SK-N-SH treated with all-trans-retinoic acid at 6 μM for 48 hours (cell line): ENCODE data around the gene FAM237B.

Experiments used
- ATAC-seq: fragments of 200-7000 bp; cut with Tn5 transposase; 3 replicates; pipeline ENCODE4 v1.9.1; 2020; ENCODE audit warnings: mild to moderate bottlenecking, moderate library complexity
- ARNTL ChIP-seq: fragments of 450-650 bp; formaldehyde crosslinking; IDR thresholded peaks from 2 replicates; pipeline ENCODE4 v1.5.0; 2020; ENCODE audit warnings: low read depth, mild to moderate bottlenecking, moderate library complexity, borderline replicate concordance
- BACH2 ChIP-seq: fragments of 250-450 bp; sonication (Bioruptor Pico); IDR thresholded peaks from 2 replicates; pipeline ENCODE4 v1.9.0; 2021; ENCODE audit warnings: mild to moderate bottlenecking, borderline replicate concordance
- CSDC2 ChIP-seq: fragments of 250-450 bp; sonication (Bioruptor Pico); IDR thresholded peaks from 2 replicates; pipeline ENCODE4 v1.5.0; 2020; ENCODE audit warnings: mild to moderate bottlenecking, moderate library complexity
- CSRNP3 ChIP-seq: fragments of 250-450 bp; sonication (Bioruptor Pico); IDR thresholded peaks from 2 replicates; pipeline ENCODE4 v1.5.1; 2021; ENCODE audit warnings: mild to moderate bottlenecking, moderate library complexity
- ESRRG ChIP-seq: fragments of 250-450 bp; sonication (Bioruptor Pico); IDR thresholded peaks from 2 replicates; pipeline ENCODE4 v1.6.1; 2021; ENCODE audit warnings: mild to moderate bottlenecking
- GLIS3 ChIP-seq: fragments of 250-450 bp; sonication (Bioruptor Pico); IDR thresholded peaks from 2 replicates; pipeline ENCODE4 v1.5.0; 2020; ENCODE audit warnings: mild to moderate bottlenecking, moderate library complexity
- ISL1 ChIP-seq: fragments of 250-450 bp; sonication (Bioruptor Pico); IDR thresholded peaks from 2 replicates; pipeline ENCODE4 v2.1.2; 2022; ENCODE audit warnings: mild to moderate bottlenecking, moderate library complexity
- OSR1 ChIP-seq: fragments of 250-450 bp; sonication (Bioruptor Pico); IDR thresholded peaks from 2 replicates; pipeline ENCODE4 v1.8.0; 2022; ENCODE audit warnings: moderate library complexity, mild to moderate bottlenecking, inconsistent platforms
- PATZ1 ChIP-seq: fragments of 250-450 bp; sonication (Bioruptor Pico); IDR thresholded peaks from 2 replicates; pipeline ENCODE4 v1.8.0; 2020; ENCODE audit warnings: mild to moderate bottlenecking, moderate library complexity, borderline replicate concordance
- POU6F1 ChIP-seq: fragments of 250-450 bp; sonication (Bioruptor Pico); IDR thresholded peaks from 2 replicates; pipeline ENCODE4 v1.8.0; 2021; ENCODE audit warnings: low read depth, mild to moderate bottlenecking, moderate library complexity, borderline replicate concordance
- PPARA ChIP-seq: fragments of 250-450 bp; sonication (Bioruptor Pico); IDR thresholded peaks from 2 replicates; pipeline ENCODE4 v1.5.0; 2020; ENCODE audit warnings: mild to moderate bottlenecking, borderline replicate concordance
- RARB ChIP-seq: fragments of 250-450 bp; sonication (Bioruptor Pico); IDR thresholded peaks from 2 replicates; pipeline ENCODE4 v1.8.0; 2021; ENCODE audit warnings: mild to moderate bottlenecking, moderate library complexity
- SNAI2 ChIP-seq: fragments of 250-450 bp; sonication (Bioruptor Pico); IDR thresholded peaks from 2 replicates; pipeline ENCODE4 v1.5.0; 2020; ENCODE audit warnings: mild to moderate bottlenecking, moderate library complexity
- TCF4 ChIP-seq: fragments of 250-450 bp; sonication (Bioruptor Pico); IDR thresholded peaks from 2 replicates; pipeline ENCODE4 v1.8.0; 2021; ENCODE audit warnings: mild to moderate bottlenecking, moderate library complexity, borderline replicate concordance
- TOX ChIP-seq: fragments of 250-450 bp; sonication (Bioruptor Pico); IDR thresholded peaks from 2 replicates; pipeline ENCODE4 v1.8.0; 2021; ENCODE audit warnings: mild to moderate bottlenecking, moderate library complexity, borderline replicate concordance
- TSHZ2 ChIP-seq: fragments of 250-450 bp; sonication (Bioruptor Pico); IDR thresholded peaks from 2 replicates; pipeline ENCODE4 v1.5.0; 2020; ENCODE audit warnings: mild to moderate bottlenecking, moderate library complexity
- ZC3H10 ChIP-seq: fragments of 250-450 bp; sonication (Bioruptor Pico); IDR thresholded peaks from 2 replicates; pipeline ENCODE4 v1.5.1; 2021; ENCODE audit warnings: mild to moderate bottlenecking, moderate library complexity
- ZFP3 ChIP-seq: fragments of 250-450 bp; sonication (Bioruptor Pico); IDR thresholded peaks from 2 replicates; pipeline ENCODE4 v1.5.0; 2020; ENCODE audit warnings: mild to moderate bottlenecking, moderate library complexity
- ZFP30 ChIP-seq: fragments of 450-650 bp; formaldehyde crosslinking; IDR thresholded peaks from 2 replicates; pipeline ENCODE4 v1.5.0; 2022; ENCODE audit warnings: mild to moderate bottlenecking, moderate library complexity
- ZNF565 ChIP-seq: fragments of 450-650 bp; formaldehyde crosslinking; conservative IDR thresholded peaks from 2 replicates; pipeline ENCODE4 v1.5.0; 2020; ENCODE audit warnings: low read depth, mild to moderate bottlenecking, moderate library complexity
- ZNF70 ChIP-seq: fragments of 450-650 bp; formaldehyde crosslinking; IDR thresholded peaks from 2 replicates; pipeline ENCODE4 v1.5.0; 2020; ENCODE audit warnings: mild to moderate bottlenecking, moderate library complexity
- ZNF8 ChIP-seq: fragments of 450-650 bp; formaldehyde crosslinking; IDR thresholded peaks from 2 replicates; pipeline ENCODE4 v1.5.0; 2020; ENCODE audit warnings: mild to moderate bottlenecking, moderate library complexity

FAM237B gene

GRCh38 chr7:90326500-90326899 is 5.4 kb upstream of the FAM237B start (continued):
- TF ChIP-seq CSRNP3 (CRISPR knock-in tag) (no peak), TCF4 (no peak), ARNTL (no peak), CSDC2 (CRISPR knock-in tag) (no peak), PPARA (CRISPR knock-in tag) (no peak), TSHZ2 (CRISPR knock-in tag) (no peak), BACH2 (CRISPR knock-in tag) (no peak)

GRCh38 chr7:90322837-90323236 is 1.7 kb upstream of the FAM237B start:
- no peak for ATAC-seq
- TF ChIP-seq ZNF8 (CRISPR knock-in tag) (no peak), RARB (no peak), SNAI2 (CRISPR knock-in tag) (no peak), CSRNP3 (CRISPR knock-in tag) (no peak), GLIS3 (CRISPR knock-in tag) (no peak), ISL1 (no peak), TOX (CRISPR knock-in tag) (no peak), ZNF565 (CRISPR knock-in tag) (no peak), ARNTL (no peak), ZFP30 (CRISPR knock-in tag) (no peak), PATZ1 (no peak), POU6F1 (no peak), ZFP3 (CRISPR knock-in tag) (no peak)

GRCh38 chr7:90320418-90320800 is 695 bp downstream of the FAM237B start:
- ATAC-seq = peak; percentile 6; the same call in 2 of the 3 replicates
- TF ChIP-seq ZNF565 (CRISPR knock-in tag) (no peak), BACH2 (CRISPR knock-in tag) (no peak), ZNF8 (CRISPR knock-in tag) (no peak), PPARA (CRISPR knock-in tag) (no peak), SNAI2 (CRISPR knock-in tag) (no peak), ZNF70 (CRISPR knock-in tag) (no peak), ARNTL (no peak), ESRRG (CRISPR knock-in tag) (no peak), OSR1 (CRISPR knock-in tag) (no peak), GLIS3 (CRISPR knock-in tag) (no peak), ZC3H10 (CRISPR knock-in tag) (no peak), PATZ1 (no peak), CSRNP3 (CRISPR knock-in tag) (no peak), ZFP3 (CRISPR knock-in tag) (no peak), ZFP30 (CRISPR knock-in tag) (no peak), TOX (CRISPR knock-in tag) (no peak)
